ENCODE results near the gene GOSR2.

DNA sequence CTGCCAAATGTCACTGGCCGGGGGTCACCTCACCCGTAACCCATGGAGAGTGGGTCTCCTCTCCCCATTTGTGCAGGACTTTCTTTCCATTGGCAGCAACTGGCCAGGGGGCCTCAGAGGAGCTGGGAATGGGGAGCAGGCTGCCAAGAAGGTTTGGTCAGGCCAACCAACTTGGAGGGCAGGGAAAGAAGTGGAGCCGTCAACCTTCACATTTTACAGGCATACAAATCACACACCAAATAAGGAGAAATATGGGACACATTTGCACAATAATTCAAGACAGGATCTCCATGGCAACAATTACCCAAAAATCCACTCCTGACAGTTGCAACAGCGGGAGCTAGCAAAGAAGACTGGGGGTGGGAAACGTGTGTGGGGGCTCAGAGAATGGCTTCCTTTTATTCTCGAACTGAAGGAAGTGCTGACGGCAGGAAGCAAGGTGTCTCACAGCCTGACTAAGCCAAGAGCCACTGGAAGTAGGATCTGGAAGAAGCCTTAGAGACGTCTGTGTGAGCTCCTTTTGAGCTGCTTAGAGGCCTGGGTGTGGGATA is 35.2 kb downstream of the GOSR2 start:
- TF ChIP-seq ARNT (IDR thresholded peaks at IDR 0.05) (no peak), FOXA1 (IDR thresholded peaks at IDR 0.05) (no peak), HDGF (IDR thresholded peaks at IDR 0.05; ENCODE audit: borderline replicate concordance) (no peak), SUZ12 (IDR thresholded peaks at IDR 0.05) (no peak), FOXK2 (IDR thresholded peaks at IDR 0.05) (no peak), SP1 (IDR thresholded peaks at IDR 0.05) (no peak), BHLHE40 (IDR thresholded peaks at IDR 0.05; ENCODE audit: borderline replicate concordance) (no peak)
